NCI-H2107 (cell line): ENCODE measurements around the gene PDXDC1.
"Not testable (repeated sequence)": the region's sequence is repeated elsewhere in the genome, so short reads cannot be mapped to it uniquely, and the experiment has no call there.

ENCODE experiments used
- DNase-seq: peaks from one replicate; lab custom pipeline; 2025; lab: John Stamatoyannopoulos, UW

Gene PDXDC1

GRCh38 chr16:15154650-15155562 is 180.1 kb downstream of the PDXDC1 start:
- DNase-seq, result peak; percentile 68

GRCh38 chr16:15157644-15158043 is 182.8 kb downstream of the PDXDC1 start:
- not testable (repeated sequence) for DNase-seq

- DNase-seq, result not testable (repeated sequence)
Observed at GRCh38 chr16:15159671-15160070, 184.8 kb downstream of the PDXDC1 start.

- not testable (repeated sequence) for DNase-seq
Observed at GRCh38 chr16:15160571-15160970, 185.7 kb downstream of the PDXDC1 start.

- not testable (repeated sequence) for DNase-seq
Observed at GRCh38 chr16:15163055-15163454, 188.2 kb downstream of the PDXDC1 start.

GRCh38 chr16:15166177-15166576 is 191.4 kb downstream of the PDXDC1 start:
- not testable (repeated sequence) for DNase-seq

GRCh38 chr16:15168303-15168702 is 193.5 kb downstream of the PDXDC1 start:
- not testable (repeated sequence) for DNase-seq

- DNase-seq, result not testable (repeated sequence)
Observed at GRCh38 chr16:15168953-15169652, 194.3 kb downstream of the PDXDC1 start.

- DNase-seq, result not testable (repeated sequence)
Observed at GRCh38 chr16:15179909-15180308, 205.1 kb downstream of the PDXDC1 start.

- DNase-seq, result not testable (repeated sequence)
Observed at GRCh38 chr16:15180946-15181345, 206.1 kb downstream of the PDXDC1 start.

- DNase-seq, result not testable (repeated sequence)
Observed at GRCh38 chr16:15184000-15184399, 209.2 kb downstream of the PDXDC1 start.
